ENCODE measurements around the gene WDR12. TPM values are rescaled to one million over a fixed set of nuclear protein-coding genes. Genes with fewer than 3 reads are reported as not detected.

Gene WDR12
- total and polyA plus RNA-seq, 2 of the 13 experiments (the other 11 are each of a cell fraction or from before 2014, with no cell fraction given) = 94.4 to 216 TPM

- TF ChIP-seq REST (IDR thresholded peaks at IDR 0.05; ENCODE audit: borderline replicate concordance in 1 of 2, low read depth in 1 of 2, low read length in 2 of 2) (no peak), RFX5 (IDR thresholded peaks at IDR 0.05; ENCODE audit: low read depth, low read length) (peak; percentile 14; the same call in 1 of the 2 replicates), ZNF589 (CRISPR knock-in tag; conservative IDR thresholded peaks at IDR 0.05) (0 out of 2 replicates have a peak, but pooled peaks have one; percentile 8), EED (CRISPR knock-in tag; IDR thresholded peaks at IDR 0.05) (peak; percentile 95; the same call in 1 of the 2 replicates), ZNF619 (CRISPR knock-in tag; IDR thresholded peaks at IDR 0.05) (no peak), RARA (CRISPR knock-in tag; IDR thresholded peaks at IDR 0.05) (no peak), NFYB (CRISPR knock-in tag; IDR thresholded peaks at IDR 0.05) (no peak), PHF8 (CRISPR knock-in tag; IDR thresholded peaks at IDR 0.05) (no peak), FOXO4 (CRISPR knock-in tag; conservative IDR thresholded peaks at IDR 0.05) (no peak), ZSCAN22 (CRISPR knock-in tag; IDR thresholded peaks at IDR 0.05) (no peak), ZMYM2 (CRISPR knock-in tag; IDR thresholded peaks at IDR 0.05) (no peak), HDAC2 (CRISPR knock-in tag; IDR thresholded peaks at IDR 0.05) (peak; percentile 75), NR3C1 (CRISPR knock-in tag; IDR thresholded peaks at IDR 0.05) (no peak), HDAC1 (CRISPR knock-in tag; IDR thresholded peaks at IDR 0.05) (peak; percentile 15), HOXA7 (CRISPR knock-in tag; IDR thresholded peaks at IDR 0.05) (no peak), ZNF552 (CRISPR knock-in tag; IDR thresholded peaks at IDR 0.05; ENCODE audit: borderline replicate concordance) (no peak), THYN1 (CRISPR knock-in tag; IDR thresholded peaks at IDR 0.05; ENCODE audit: borderline replicate concordance, low read depth) (no peak), DZIP1 (CRISPR knock-in tag; IDR thresholded peaks at IDR 0.05) (no peak), IRX3 (CRISPR knock-in tag; IDR thresholded peaks at IDR 0.05; ENCODE audit: borderline replicate concordance, low read depth) (no peak; the same call in 1 of the 2 replicates)
- TF ChIP-seq, protein P1, sequence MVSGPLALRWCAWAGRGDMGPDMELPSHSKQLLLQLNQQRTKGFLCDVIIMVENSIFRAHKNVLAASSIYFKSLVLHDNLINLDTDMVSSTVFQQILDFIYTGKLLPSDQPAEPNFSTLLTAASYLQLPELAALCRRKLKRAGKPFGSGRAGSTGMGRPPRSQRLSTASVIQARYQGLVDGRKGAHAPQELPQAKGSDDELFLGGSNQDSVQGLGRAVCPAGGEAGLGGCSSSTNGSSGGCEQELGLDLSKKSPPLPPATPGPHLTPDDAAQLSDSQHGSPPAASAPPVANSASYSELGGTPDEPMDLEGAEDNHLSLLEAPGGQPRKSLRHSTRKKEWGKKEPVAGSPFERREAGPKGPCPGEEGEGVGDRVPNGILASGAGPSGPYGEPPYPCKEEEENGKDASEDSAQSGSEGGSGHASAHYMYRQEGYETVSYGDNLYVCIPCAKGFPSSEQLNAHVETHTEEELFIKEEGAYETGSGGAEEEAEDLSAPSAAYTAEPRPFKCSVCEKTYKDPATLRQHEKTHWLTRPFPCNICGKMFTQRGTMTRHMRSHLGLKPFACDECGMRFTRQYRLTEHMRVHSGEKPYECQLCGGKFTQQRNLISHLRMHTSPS (CRISPR knock-in tag; IDR thresholded peaks at IDR 0.05; ENCODE audit: low read depth) = no peak
Measured at GRCh38 chr2:202870431-202871299, 40.8 kb downstream of the WDR12 start (continued).
